Measurements from ENCODE around the gene SLC16A9. TPM values are rescaled to one million over a fixed set of nuclear protein-coding genes. Genes with fewer than 3 reads are reported as not detected.

SLC16A9 gene
- total RNA-seq, 1 donor: 1.5 TPM

- no peak for TF ChIP-seq CTCF (IDR thresholded peaks at IDR 0.05; ENCODE audit: insufficient read depth, low read length)
- H3K4me3 ChIP-seq (ENCODE audit: low read depth, low read length): no peak overlapping the region
- no peak for DNase-seq (ENCODE audit: low read depth)
These were observed 22.0 kb downstream of the SLC16A9 start for GRCh38 chr10:59687657-59688056.

- TF ChIP-seq CTCF (IDR thresholded peaks at IDR 0.05; ENCODE audit: insufficient read depth, low read length): no peak
- H3K4me3 ChIP-seq (ENCODE audit: low read depth, low read length): no peak overlapping the region
- DNase-seq (ENCODE audit: low read depth): no peak
These were observed 25.6 kb downstream of the SLC16A9 start for GRCh38 chr10:59684006-59684405.

DNA sequence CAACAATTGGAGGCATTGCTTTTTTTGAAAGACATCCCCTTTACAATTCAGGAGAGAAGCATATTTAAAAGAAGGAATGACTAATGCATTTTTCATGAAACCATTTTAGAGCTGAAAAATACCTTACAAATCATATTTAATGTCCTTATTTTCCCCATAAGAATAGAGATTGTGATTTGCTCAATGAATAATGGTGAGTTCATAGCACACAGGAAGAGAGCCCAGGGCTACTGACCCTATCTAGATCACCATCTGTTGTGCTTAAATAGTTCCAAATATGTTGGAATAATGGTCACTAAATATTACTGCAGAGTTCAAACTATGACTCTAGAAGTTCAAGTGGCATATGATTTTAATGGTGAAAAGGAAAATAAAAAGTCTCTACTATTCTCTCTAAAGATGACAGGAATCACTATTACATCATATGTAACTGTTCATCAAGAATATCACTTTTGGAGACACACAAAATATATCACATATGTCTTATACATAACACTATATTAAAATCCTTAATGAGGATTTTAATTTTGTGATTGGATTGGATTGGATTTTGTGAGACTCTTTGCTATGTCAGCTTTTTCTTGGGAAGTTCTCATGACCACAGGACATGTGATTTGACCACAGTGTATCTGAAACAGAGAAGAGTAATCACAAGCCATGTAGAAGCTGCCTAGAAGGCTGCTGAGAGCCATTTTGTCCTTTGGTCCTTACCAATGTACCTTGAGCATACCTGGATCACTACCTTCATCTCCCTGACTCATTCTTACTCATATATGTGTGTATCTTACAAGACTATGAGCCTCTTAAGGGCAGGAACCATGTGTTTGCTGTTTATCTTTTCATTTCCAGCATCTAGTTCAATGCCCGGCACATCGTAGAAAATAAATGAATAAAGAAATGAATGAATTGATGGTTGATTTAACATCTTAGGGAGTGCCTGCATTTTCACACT lies 26.4 kb downstream of the SLC16A9 start:
- TF ChIP-seq CTCF (IDR thresholded peaks at IDR 0.05; ENCODE audit: insufficient read depth, low read length): no peak

GRCh38 chr10:59680199-59680598 lies 29.5 kb downstream of the SLC16A9 start:
- no peak overlapping the region for H3K4me3 ChIP-seq (ENCODE audit: low read depth, low read length)
- DNase-seq (ENCODE audit: low read depth): no peak
- no peak for TF ChIP-seq CTCF (IDR thresholded peaks at IDR 0.05; ENCODE audit: insufficient read depth, low read length)

More for the DNA sequence above, 26.4 kb downstream of the SLC16A9 start:
- peak; percentile 14 for DNase-seq (ENCODE audit: low read depth)
- H3K4me3 ChIP-seq (ENCODE audit: low read depth, low read length): no peak overlapping the region

GRCh38 chr10:59678884-59679301 lies 30.8 kb downstream of the SLC16A9 start:
- peak; percentile 38 for DNase-seq (ENCODE audit: low read depth)
- H3K4me3 ChIP-seq (ENCODE audit: low read depth, low read length): no peak overlapping the region
- no peak for TF ChIP-seq CTCF (IDR thresholded peaks at IDR 0.05; ENCODE audit: insufficient read depth, low read length)

- TF ChIP-seq CTCF (IDR thresholded peaks at IDR 0.05; ENCODE audit: insufficient read depth, low read length): no peak
- DNase-seq (ENCODE audit: low read depth): no peak
- H3K4me3 ChIP-seq (ENCODE audit: low read depth, low read length): no peak overlapping the region
These were observed 32.3 kb downstream of the SLC16A9 start for GRCh38 chr10:59677253-59677831.

Measured in fibroblast of the aortic adventitia (primary cell).